SH-SY5Y (cell line): ENCODE measurements around the gene MAP3K4.

Source experiments
- GATA2 ChIP-seq: IDR thresholded peaks from 2 replicates; pipeline ENCODE4 v1.6.1; 2011; ENCODE audit warnings: mild to moderate bottlenecking, low read depth, low read length
- GATA3 ChIP-seq: IDR thresholded peaks from 2 replicates; pipeline ENCODE4 v1.6.1; 2011; ENCODE audit warnings: low read depth, mild to moderate bottlenecking, low read length, moderate library complexity

Gene MAP3K4

DNA sequence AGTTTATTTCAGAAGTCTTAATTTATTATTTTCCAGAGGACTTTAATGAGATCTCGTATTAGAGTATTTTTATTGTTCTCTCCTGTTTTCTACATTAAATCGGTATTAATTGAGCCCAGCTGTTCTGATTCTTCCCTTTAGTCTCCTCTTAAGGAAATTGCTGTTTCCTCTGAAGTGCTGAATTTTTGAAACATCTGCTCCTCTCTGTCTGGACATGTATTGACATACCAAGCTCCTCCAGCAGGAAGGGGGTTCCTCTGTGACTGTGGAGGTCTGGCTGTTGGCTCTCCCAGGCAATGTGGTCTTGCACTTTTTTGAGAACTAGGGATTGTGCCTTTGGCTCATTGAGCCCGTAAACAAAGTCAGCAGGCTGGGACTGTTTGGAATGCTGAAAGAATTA, 74.9 kb downstream of the MAP3K4 start:
- TF ChIP-seq GATA2 = no peak
- no peak for TF ChIP-seq GATA3

DNA sequence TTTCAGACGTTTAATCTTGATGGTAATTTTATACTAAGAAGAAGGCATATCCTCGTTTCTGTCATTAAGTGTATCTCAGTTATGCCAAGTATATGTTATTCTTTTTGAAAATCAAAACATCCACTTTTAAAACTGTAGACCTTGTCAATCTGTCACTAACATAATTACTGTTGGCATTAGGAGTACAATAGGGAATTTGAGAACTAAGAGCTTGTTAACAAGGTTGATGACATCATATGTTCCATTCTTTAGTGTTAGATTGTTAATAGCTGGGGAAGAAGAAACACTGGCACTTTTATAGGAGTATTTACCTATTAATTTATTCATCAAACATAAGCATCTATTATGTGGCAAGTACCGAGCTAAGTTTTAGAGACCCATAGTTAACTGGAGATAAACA, 76.2 kb downstream of the MAP3K4 start:
- no peak for TF ChIP-seq GATA2
- TF ChIP-seq GATA3 = no peak

DNA sequence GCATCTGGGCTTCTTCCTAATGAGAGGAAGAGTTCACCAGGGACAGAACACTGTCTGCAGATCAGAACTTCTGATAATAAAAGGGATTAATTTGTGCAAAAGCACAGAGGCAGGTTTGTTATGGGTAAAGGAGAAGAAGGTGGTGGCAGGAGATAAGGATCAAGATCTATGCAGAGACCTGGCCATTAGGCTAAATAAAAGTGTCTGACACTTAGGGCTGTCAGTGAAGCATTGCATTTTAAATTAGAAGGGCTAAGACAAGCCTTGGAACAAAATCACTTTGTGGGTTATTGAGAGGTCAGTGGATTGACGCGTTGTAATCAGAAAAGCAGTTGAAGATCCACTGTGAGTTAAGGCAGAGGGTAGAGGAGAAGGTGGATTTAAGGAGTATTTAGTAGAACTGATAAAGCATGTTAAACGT, 76.8 kb downstream of the MAP3K4 start:
- TF ChIP-seq GATA3 (peak; percentile 85), GATA2 (peak; percentile 90)

DNA sequence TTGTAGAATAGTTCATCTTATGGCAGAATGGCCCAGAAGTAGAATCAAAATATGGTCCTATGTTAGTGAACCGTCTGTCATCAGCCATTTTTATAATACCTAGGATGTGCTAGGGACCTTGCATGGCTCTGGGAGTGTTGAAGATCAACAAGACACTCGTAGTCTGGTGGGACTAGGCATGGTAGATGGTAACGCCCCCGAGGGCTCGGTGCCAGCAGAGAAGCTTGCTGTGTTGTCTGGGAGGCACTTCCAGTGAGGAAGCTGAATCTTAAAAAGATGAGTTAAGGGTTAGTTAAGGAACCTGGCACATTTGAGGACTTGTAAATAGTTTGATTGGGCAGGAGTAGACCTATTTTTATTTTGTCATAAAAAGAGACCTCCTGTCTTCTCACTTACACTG, 82.4 kb downstream of the MAP3K4 start:
- TF ChIP-seq GATA2 (no peak), GATA3 (no peak)

DNA sequence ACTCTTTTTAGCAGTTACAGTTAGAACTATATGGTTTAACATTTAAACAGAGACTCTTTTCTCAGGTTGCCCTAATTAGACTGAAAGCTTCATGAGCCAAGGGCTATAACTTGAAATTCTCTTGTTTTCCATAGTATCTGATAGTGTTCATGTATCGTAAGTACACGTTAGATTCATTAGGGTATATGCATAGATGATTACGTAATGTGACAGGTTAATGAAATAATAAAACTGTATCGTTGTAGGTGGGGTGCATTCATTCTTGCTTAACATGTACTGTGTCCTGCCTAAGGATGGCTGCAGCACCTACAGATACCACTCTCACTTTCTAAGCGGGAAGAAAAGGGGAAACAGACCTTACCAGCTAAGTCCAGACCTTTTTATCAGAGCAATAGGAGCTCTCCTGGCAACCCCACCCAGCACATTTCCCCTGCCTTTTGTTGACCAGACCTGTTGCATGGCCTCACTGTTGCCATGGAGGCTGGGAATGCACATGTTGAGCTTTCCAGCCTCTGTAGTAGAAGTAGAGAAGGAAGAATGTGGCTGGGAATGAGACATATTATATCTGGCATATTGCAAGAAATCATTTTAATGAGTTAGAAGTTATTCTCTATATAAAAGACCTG, 83.0 kb downstream of the MAP3K4 start:
- TF ChIP-seq GATA3 = no peak
- no peak for TF ChIP-seq GATA2

DNA sequence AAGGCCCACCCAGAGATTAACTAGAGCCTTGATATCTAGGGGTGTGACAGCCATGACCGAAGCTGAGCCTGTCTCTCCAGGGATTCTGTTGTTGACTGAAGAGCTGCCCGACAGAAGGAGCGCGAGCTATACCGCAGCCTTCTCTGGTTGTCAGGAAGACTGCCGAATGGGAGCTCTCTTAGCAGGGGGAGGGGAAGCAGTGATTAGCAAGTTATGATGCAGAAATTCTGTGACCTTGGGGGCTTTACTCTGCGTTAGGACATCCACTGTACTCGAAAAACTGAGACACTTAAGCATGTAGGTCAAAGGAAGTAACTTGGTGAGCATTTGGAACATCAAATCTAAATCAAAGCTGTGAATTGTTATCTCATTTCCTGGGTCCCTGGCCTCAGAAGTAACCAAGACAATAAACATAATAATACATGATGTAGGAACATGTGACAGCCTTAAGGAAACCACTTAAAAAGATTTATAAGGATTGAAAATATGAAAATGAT, 84.7 kb downstream of the MAP3K4 start:
- TF ChIP-seq GATA2 (no peak), GATA3 (no peak)

DNA sequence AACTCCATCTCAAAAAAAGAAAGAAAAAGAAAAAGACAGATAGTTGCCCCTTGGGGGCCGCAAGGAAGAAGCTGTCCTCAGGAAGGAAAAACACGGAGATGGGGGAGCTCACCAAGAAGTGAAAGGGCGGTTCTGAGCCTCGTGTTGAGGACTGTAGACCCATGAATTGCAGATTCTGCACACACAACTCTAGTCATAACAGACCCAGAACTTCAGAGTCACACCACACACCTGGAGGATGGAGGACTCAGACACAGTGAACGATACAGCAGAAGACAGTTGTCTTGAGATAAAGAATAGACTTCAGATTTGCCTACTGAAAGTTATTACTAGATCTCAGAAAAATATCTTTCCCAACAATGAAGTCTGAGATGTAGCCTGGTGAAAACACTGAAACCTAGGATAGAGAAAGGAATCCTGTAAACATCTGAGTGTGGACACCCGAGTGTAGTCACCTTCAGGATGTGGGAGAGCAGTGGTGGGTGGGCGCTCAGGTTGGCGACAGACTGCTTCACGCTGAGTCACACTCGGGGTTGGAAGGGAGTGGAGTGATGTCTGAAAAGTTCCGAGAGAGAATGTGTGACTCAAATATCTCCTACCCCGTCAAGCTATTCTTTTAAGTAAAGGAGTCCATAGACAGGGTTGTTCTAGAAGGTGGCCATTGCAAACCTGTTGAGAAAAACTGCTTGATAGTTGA, 88.1 kb downstream of the MAP3K4 start:
- TF ChIP-seq GATA3 (no peak), GATA2 (no peak)

DNA sequence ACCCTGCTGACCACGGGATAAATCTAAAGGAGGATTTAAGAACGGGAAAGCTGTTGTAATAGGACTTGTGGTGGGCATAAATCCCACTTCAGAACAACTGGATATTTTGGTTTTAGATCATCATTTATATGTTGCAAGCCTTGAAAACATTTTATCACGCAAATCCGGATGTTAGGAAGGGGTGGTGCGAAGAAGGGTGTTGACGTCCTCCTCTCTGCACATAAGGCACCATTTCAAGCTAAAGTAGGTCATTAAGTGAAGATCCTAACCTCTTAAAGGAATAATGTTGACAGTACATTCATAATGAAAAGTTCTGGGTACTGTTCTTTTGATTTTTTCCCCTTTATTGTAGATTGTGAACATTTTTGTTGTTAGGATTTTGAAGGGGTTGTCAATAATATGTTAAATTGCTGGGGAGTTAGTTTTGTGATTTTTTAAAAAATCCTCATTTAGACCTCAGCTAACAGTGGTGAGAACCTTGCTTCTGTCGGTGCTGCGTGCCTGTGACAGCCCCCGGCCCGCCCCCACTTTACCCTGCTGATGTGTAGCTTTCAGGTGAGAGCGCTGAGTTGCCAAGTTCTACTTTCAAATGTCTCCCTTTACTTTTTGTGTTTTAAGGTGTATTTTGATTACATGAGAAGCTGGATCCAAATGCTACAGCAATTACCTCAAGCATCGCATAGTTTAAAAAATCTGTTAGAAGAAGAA, 88.8 kb downstream of the MAP3K4 start:
- TF ChIP-seq GATA3 = no peak
- no peak for TF ChIP-seq GATA2

DNA sequence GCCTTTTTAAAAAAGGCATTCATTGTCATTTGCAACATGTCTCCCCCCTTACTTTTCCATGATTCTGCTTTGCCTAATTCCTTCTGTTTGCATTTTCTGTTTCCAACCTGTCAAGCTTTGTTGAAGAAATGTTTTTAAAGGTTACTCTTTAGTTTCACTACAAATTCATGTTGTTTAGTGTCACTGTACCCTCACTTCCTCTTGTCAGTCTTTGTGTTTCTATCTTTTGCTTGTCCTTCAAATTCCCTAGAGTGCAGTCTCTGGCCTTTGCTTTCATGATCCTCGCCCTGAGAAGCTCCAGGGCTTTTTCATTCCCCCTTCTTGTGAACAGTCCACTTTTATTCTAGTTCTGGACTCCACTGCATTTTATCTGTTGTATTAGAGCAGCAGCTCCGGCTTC, 90.6 kb downstream of the MAP3K4 start:
- TF ChIP-seq GATA3 (no peak), GATA2 (no peak)

DNA sequence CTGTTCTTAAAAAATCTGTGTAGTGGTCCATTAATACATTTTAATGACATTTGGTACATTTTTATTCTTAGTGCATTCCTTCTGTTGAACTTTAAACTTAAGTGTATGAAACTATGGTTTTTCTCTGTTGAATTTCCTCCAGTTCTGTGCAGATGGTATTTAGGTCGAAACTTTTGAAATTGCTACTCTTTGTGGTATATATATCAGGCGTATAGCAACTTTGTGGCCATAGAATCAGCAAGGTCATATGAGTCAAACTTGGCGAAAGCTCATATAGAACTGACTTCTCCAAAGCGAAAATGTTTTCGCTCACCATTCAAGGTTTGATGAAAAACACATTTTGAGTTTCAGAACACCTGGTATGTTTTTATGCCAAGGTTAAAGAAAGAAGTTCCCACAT, 93.7 kb downstream of the MAP3K4 start:
- TF ChIP-seq GATA3 (no peak), GATA2 (no peak)

DNA sequence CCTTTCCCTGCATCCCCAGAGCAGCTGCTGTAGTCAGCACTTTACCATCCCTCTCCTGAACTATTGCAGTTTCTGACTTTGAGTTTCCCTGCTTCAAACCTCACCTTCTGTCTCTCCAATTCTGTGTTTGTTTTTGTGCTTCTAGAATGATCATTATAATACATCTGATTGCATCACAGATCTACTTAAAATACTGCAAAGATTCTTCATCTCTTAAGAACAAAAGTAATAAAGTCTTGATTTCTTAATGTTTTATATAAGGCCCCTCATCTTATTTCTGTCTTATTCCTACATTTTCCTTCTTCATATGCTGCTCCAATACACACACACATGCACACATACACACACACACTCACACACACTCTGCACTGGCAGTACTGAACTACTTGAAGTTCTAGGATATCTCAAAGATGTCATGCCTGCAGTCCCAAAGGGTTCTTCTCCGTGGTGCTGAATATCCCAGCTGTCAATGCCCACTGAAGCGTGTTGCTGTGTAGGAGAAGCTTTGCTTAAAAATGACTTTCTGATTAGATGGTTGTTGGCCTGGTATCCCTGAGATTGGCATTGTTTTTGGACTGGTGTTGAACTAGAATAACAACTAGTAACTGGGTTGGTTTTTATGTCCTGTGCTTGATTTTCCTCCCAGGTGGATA, 97.2 kb downstream of the MAP3K4 start:
- TF ChIP-seq GATA2 (no peak), GATA3 (no peak)

DNA sequence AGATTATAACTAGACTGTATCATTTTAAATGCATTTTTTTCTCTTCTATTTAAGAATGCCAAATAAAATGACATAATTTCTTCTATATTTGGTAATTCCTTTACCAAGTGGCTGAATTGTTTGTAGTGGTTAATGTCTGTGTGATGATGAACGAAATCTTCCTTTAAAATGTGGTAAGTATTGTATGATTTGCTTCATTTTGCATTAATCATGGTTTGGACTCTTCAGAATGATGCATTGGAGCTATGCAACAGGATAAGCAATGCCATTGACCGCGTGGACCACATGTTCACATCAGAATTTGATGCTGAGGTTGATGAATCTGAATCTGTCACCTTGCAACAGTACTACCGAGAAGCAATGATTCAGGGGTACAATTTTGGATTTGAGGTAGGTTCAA, 99.6 kb downstream of the MAP3K4 start:
- no peak for TF ChIP-seq GATA3
- TF ChIP-seq GATA2 = no peak

DNA sequence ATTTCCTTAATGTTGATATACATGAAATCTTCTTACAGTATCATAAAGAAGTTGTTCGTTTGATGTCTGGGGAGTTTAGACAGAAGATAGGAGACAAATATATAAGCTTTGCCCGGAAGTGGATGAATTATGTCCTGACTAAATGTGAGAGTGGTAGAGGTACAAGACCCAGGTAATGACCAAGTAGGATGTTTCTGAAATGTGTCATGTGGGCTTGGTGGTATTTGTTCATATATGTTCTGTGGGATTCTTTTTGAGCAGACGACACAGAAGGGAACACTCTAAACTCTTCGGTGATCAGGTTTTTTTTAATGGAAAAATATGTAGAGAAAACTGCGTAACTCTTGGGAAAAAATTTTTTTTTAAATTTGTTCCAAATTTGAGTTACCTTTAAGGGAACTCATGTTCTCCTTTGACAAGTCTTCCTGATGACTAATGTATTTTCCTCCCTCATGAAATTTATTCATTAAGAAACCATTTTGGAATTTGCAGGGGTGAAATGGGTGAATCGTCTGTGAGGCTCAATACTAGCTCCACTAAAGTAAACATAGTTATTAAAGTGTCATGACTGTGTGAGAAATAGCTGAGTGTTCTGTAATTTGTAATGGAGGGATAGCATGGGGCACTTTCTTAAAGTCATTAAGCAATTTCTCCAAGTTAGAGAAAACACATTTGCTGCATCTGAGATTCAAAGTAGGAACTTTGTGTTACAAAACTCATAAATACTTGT, 100.6 kb downstream of the MAP3K4 start:
- TF ChIP-seq GATA3 = no peak
- TF ChIP-seq GATA2 = no peak

DNA sequence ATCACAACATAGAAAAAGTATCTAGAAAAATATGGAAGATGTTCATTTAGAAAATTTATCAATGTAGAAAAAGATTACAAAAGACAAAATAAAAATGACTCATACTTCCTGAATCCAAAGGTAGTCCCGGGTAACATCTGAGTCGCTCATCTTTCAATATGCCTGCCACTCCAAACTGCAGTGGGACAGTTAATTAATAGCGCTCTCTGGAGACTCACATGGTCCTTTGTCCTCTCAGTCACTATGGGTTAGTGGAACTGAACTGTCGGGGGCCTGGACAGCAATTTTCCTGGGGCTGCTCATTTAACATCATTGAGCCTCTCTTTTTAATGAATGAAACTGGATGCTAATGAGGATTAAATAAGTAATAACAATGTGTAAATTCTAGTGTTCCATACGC, 103.4 kb downstream of the MAP3K4 start:
- TF ChIP-seq GATA3 (no peak), GATA2 (no peak)
